ENCODE data around the gene TIMM13. TPM values are rescaled to one million over a fixed set of nuclear protein-coding genes. Genes with fewer than 3 reads are reported as not detected.

Gene TIMM13
- polyA plus RNA-seq, 3 donors = 17.3 to 89.3 (median 72.4) TPM

DNA sequence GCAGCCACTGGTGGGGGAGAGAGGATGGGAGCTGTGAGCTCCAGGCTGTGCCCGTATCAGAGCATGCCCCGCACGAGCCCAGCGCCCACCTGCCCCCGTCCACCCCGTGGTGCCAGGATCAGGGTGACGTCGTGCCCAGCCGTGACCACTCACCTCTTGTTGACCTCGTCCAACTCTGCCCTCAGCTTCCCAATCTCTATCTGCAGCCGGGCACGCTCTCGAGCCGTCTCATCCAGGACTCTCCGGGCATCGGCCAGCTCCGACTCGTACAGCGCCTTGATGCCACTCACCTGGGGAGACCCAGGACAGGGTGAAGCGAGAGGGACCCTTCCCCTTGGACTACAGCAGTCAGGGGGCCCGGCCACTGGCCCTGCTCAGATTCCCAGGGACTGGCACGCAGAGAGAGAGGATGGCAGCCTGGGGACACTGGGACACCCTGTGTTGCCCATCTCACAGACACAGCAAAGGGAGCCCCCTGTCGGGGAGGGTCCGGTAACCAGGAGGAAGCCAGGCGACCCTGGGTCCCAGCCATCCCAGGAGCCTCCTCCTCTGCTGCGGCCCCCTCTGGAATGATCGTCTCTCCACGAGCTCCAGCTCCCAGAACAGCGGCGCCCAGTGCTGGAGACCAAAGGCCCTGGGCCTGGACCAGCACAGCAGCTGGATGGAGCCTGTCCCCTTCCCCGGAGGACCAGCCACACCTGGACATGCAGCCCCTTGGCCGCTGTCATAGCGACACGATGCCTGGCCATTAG lies 17.0 kb upstream of the TIMM13 start:
- no peak overlapping the region for H3K27ac ChIP-seq (ENCODE audit: low read depth in 1 of 2, low read length in 2 of 2)
- no peaks in the 10 kb centered on the region for H3K9me3 ChIP-seq (replicated peaks in 1 of 2; ENCODE audit: control insufficient read depth in 1 of 2, insufficient read depth in 1 of 2, low read length in 2 of 2)
- H4K20me1 ChIP-seq (ENCODE audit: insufficient read depth, low read length) = no peaks in the 10 kb centered on the region
- no peak overlapping the region for H3K4me3 ChIP-seq (replicated peaks in 1 of 3; ENCODE audit: low read depth in 2 of 3, low read length in 3 of 3)
- peaks cover 9% of the 10 kb centered on the region for H3K4me1 Mint-ChIP-seq
- H3K4me1 ChIP-seq (ENCODE audit: control insufficient read depth in 1 of 2, insufficient read depth in 2 of 2, low read length in 2 of 2) = no peaks in the 10 kb centered on the region
- no peak overlapping the region for H2AFZ ChIP-seq (ENCODE audit: insufficient read depth, low read depth, low read length, poor library complexity, severe bottlenecking)
- no peaks in the 10 kb centered on the region for H3K27me3 ChIP-seq (ENCODE audit: control insufficient read depth in 2 of 2, insufficient read depth in 2 of 2, low read length in 2 of 2)
- peaks cover 82% of the 10 kb centered on the region for H3K79me2 ChIP-seq (ENCODE audit: insufficient read depth, low read length)
- 96% methylated on average over 30 of the region's 34 CpGs for WGBS (ENCODE audit: insufficient coverage)
- no peak overlapping the region for H3K4me3 Mint-ChIP-seq
- no peak overlapping the region for H3K27ac Mint-ChIP-seq
- TF ChIP-seq, protein P1, sequence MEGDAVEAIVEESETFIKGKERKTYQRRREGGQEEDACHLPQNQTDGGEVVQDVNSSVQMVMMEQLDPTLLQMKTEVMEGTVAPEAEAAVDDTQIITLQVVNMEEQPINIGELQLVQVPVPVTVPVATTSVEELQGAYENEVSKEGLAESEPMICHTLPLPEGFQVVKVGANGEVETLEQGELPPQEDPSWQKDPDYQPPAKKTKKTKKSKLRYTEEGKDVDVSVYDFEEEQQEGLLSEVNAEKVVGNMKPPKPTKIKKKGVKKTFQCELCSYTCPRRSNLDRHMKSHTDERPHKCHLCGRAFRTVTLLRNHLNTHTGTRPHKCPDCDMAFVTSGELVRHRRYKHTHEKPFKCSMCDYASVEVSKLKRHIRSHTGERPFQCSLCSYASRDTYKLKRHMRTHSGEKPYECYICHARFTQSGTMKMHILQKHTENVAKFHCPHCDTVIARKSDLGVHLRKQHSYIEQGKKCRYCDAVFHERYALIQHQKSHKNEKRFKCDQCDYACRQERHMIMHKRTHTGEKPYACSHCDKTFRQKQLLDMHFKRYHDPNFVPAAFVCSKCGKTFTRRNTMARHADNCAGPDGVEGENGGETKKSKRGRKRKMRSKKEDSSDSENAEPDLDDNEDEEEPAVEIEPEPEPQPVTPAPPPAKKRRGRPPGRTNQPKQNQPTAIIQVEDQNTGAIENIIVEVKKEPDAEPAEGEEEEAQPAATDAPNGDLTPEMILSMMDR (IDR thresholded peaks at IDR 0.05) = no peak
- no peak overlapping the region for H3K9ac ChIP-seq (ENCODE audit: insufficient read depth, low read length, poor library complexity, severe bottlenecking)
- no peaks in the 10 kb centered on the region for H3K9me3 Mint-ChIP-seq
- peaks cover 35 to 60% of the 10 kb centered on the region in 2 donors for H3K36me3 Mint-ChIP-seq
- H3K4me2 ChIP-seq (replicated peaks; ENCODE audit: extremely low read depth, low read length, poor library complexity, severe bottlenecking) = no peak overlapping the region
- intact Hi-C loops (cut with micrococcal nuclease) = no loop called here
- H3K36me3 ChIP-seq (replicated peaks in 1 of 2; ENCODE audit: control insufficient read depth in 1 of 2, insufficient read depth in 2 of 2, low read length in 2 of 2) = peaks cover 33 to 44% of the 10 kb centered on the region in 2 donors
- DNase-seq = no peak
- H3K27me3 Mint-ChIP-seq (ENCODE audit: low read depth in 3 of 3) = peaks cover 0 to 2% (median 0%) of the 10 kb centered on the region in 3 donors

DNA sequence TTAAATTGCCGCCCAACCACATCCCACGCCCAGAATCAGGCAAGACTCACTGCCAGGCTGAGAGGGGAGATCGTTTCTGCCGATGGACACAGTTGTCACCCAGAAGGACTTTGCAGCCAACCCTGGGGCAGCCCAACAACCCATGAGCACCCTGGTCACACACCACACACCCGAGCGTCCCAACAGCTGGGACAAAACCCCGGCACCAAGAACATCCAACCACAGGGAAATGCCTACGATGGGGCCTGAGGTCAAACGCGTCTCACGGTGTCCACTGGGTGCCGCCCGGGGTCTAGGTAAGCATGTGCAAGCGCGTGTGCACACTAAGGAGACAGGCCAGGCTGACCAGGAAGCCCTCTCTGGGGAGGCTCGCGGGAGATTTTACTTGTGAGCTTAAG lies 16.4 kb upstream of the TIMM13 start:
- no peak for DNase-seq
- Mint-ChIP-seq H3K4me1 (peaks cover 9% of the 10 kb centered on the region), H3K9me3 (no peaks in the 10 kb centered on the region), H3K27me3 (ENCODE audit: low read depth in 3 of 3) (peaks cover 0 to 2% (median 0%) of the 10 kb centered on the region in 3 donors), H3K36me3 (peaks cover 35 to 61% of the 10 kb centered on the region in 2 donors), H3K4me3 (no peak overlapping the region), H3K27ac (no peak overlapping the region)
- 99% methylated on average over 15 of the region's 17 CpGs for WGBS (ENCODE audit: insufficient coverage)
- peaks cover 33 to 48% of the 10 kb centered on the region in 2 donors for H3K36me3 ChIP-seq (replicated peaks in 1 of 2; ENCODE audit: control insufficient read depth in 1 of 2, insufficient read depth in 2 of 2, low read length in 2 of 2)
- intact Hi-C loops (cut with micrococcal nuclease) = no loop called here
- no peak overlapping the region for H3K4me3 ChIP-seq (replicated peaks in 1 of 3; ENCODE audit: low read depth in 2 of 3, low read length in 3 of 3)
- TF ChIP-seq, protein P1 (IDR thresholded peaks at IDR 0.05) = no peak
- no peak overlapping the region for H3K4me2 ChIP-seq (replicated peaks; ENCODE audit: extremely low read depth, low read length, poor library complexity, severe bottlenecking)
- no peaks in the 10 kb centered on the region for H4K20me1 ChIP-seq (ENCODE audit: insufficient read depth, low read length)
- no peaks in the 10 kb centered on the region for H3K4me1 ChIP-seq (ENCODE audit: control insufficient read depth in 1 of 2, insufficient read depth in 2 of 2, low read length in 2 of 2)
- no peak overlapping the region for H3K27ac ChIP-seq (ENCODE audit: low read depth in 1 of 2, low read length in 2 of 2)
- peaks cover 80% of the 10 kb centered on the region for H3K79me2 ChIP-seq (ENCODE audit: insufficient read depth, low read length)
- H3K9ac ChIP-seq (ENCODE audit: insufficient read depth, low read length, poor library complexity, severe bottlenecking) = no peak overlapping the region
- H3K9me3 ChIP-seq (replicated peaks in 1 of 2; ENCODE audit: control insufficient read depth in 1 of 2, insufficient read depth in 1 of 2, low read length in 2 of 2) = no peaks in the 10 kb centered on the region
- no peaks in the 10 kb centered on the region for H3K27me3 ChIP-seq (ENCODE audit: control insufficient read depth in 2 of 2, insufficient read depth in 2 of 2, low read length in 2 of 2)
- H2AFZ ChIP-seq (ENCODE audit: insufficient read depth, low read depth, low read length, poor library complexity, severe bottlenecking) = no peak overlapping the region

Data from CD14-positive monocyte (primary cell).